ENCODE measurements around the gene PRKAR2B. TPM values are rescaled to one million over a fixed set of nuclear protein-coding genes. Genes with fewer than 3 reads are reported as not detected.

The PRKAR2B gene
- total and polyA plus RNA-seq, 2 experiments from 2014 or later, result 0.81 to 3.2 TPM

- no peaks in the 10 kb centered on the region for H3F3A ChIP-seq (ENCODE audit: insufficient read depth)
- H3K27me3 ChIP-seq (replicated peaks; ENCODE audit: insufficient read depth), result no peaks in the 10 kb centered on the region
- H3K79me2 ChIP-seq (ENCODE audit: insufficient read depth), result peaks cover 32% of the 10 kb centered on the region
- TF ChIP-seq EZH2 (IDR thresholded peaks at IDR 0.05; ENCODE audit: insufficient read depth, poor library complexity, severe bottlenecking), result no peak
- H2AFZ ChIP-seq, result no peak overlapping the region
- H3K9me2 ChIP-seq (ENCODE audit: insufficient read depth), result no peaks in the 10 kb centered on the region
- H3K4me2 ChIP-seq (ENCODE audit: unreplicated experiment), result no peak overlapping the region
- H3K27ac ChIP-seq, result no peak overlapping the region
- 0 out of 2 replicates have a peak, but pooled peaks cover 3% of the 10 kb centered on the region for H4K20me1 ChIP-seq (ENCODE audit: insufficient read depth)
- in situ Hi-C loops (cut with MboI), result no loop called here
- no peaks in the 10 kb centered on the region for H3K9me3 ChIP-seq (ENCODE audit: low read depth)
- peaks cover 75% of the 10 kb centered on the region for H3K36me3 ChIP-seq (ENCODE audit: low read depth)
- 94 to 96% methylated on average over 4 of the region's 4 CpGs for WGBS, 2 experiments (ENCODE audit: low coverage in 1 of 2, low lambda C conversion rate in 2 of 2, missing lambda C conversion rate in 2 of 2)
- no peak overlapping the region for H3K9ac ChIP-seq
- no peak overlapping the region for H3K4me3 ChIP-seq
- H3K4me1 ChIP-seq (ENCODE audit: insufficient read depth), result no peaks in the 10 kb centered on the region
- peak; percentile 39 for DNase-seq
Measured at GRCh38 chr7:107186240-107186639, 141.7 kb downstream of the PRKAR2B start.

GRCh38 chr7:107187774-107188173 is 143.3 kb downstream of the PRKAR2B start:
- in situ Hi-C loops (cut with MboI), result no loop called here
- Histone ChIP-seq H3K4me1 (ENCODE audit: insufficient read depth) (no peaks in the 10 kb centered on the region), H3K27ac (no peak overlapping the region), H3F3A (ENCODE audit: insufficient read depth) (peaks cover 3% of the 10 kb centered on the region; the same call in 1 of the 2 replicates), H3K9me2 (ENCODE audit: insufficient read depth) (no peaks in the 10 kb centered on the region), H3K4me3 (no peak overlapping the region), H3K27me3 (replicated peaks; ENCODE audit: insufficient read depth) (no peaks in the 10 kb centered on the region), H3K79me2 (ENCODE audit: insufficient read depth) (peaks cover 23% of the 10 kb centered on the region; the same call in 1 of the 2 replicates), H2AFZ (no peak overlapping the region), H3K4me2 (ENCODE audit: unreplicated experiment) (no peak overlapping the region), H4K20me1 (ENCODE audit: insufficient read depth) (0 out of 2 replicates have a peak, but pooled peaks cover 3% of the 10 kb centered on the region), H3K36me3 (ENCODE audit: low read depth) (peaks cover 70% of the 10 kb centered on the region), H3K9me3 (ENCODE audit: low read depth) (no peaks in the 10 kb centered on the region), H3K9ac (no peak overlapping the region)
- WGBS, 2 experiments (ENCODE audit: low coverage in 1 of 2, low lambda C conversion rate in 2 of 2, missing lambda C conversion rate in 2 of 2), result 55 to 72% methylated on average over 2 of the region's 2 CpGs
- DNase-seq, result no peak
- TF ChIP-seq EZH2 (IDR thresholded peaks at IDR 0.05; ENCODE audit: insufficient read depth, poor library complexity, severe bottlenecking) (no peak), EZH2phosphoT487 (IDR thresholded peaks at IDR 0.05; ENCODE audit: insufficient read depth, low read depth) (no peak)

DNA sequence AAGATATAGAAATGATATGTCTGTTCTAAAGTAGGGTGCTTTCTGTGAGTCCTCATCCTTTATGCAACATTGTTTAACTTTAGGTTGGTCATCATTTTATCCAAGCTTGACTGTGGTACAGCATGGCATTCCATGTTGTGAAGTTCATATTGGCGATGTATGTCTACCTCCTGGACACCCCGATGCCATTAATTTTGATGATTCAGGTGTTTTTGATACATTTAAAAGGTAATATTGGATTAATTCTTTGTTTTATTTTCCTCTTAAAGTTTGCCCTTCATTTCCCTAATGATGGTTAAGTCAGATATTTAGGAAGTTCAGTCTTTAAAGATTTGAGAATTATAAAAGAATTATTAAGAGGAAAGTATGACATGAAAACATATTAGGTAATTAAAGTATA is 145.6 kb downstream of the PRKAR2B start:
- 96 to 97% methylated on average over 2 of the region's 2 CpGs for WGBS, 2 experiments (ENCODE audit: low coverage in 1 of 2, low lambda C conversion rate in 2 of 2, missing lambda C conversion rate in 2 of 2)
- H3K9me3 ChIP-seq (ENCODE audit: low read depth), result no peaks in the 10 kb centered on the region
- peaks cover 57% of the 10 kb centered on the region for H3K36me3 ChIP-seq (ENCODE audit: low read depth)
- H3K27me3 ChIP-seq (replicated peaks; ENCODE audit: insufficient read depth), result no peaks in the 10 kb centered on the region
- in situ Hi-C loops (cut with MboI), result no loop called here
- no peak for DNase-seq
- H3K9ac ChIP-seq, result no peak overlapping the region
- H3F3A ChIP-seq (ENCODE audit: insufficient read depth), result peaks cover 17% of the 10 kb centered on the region; the same call in 1 of the 2 replicates
- H3K9me2 ChIP-seq (ENCODE audit: insufficient read depth), result no peaks in the 10 kb centered on the region
- H3K79me2 ChIP-seq (ENCODE audit: insufficient read depth), result peaks cover 2% of the 10 kb centered on the region; the same call in 1 of the 2 replicates
- H3K4me2 ChIP-seq (ENCODE audit: unreplicated experiment), result no peak overlapping the region
- H3K27ac ChIP-seq, result no peak overlapping the region
- H3K4me1 ChIP-seq (ENCODE audit: insufficient read depth), result no peaks in the 10 kb centered on the region
- 0 out of 2 replicates have a peak, but pooled peaks cover 3% of the 10 kb centered on the region for H4K20me1 ChIP-seq (ENCODE audit: insufficient read depth)
- no peak overlapping the region for H3K4me3 ChIP-seq
- no peak overlapping the region for H2AFZ ChIP-seq
- TF ChIP-seq EZH2 (IDR thresholded peaks at IDR 0.05; ENCODE audit: insufficient read depth, poor library complexity, severe bottlenecking), result no peak
- TF ChIP-seq EZH2phosphoT487 (IDR thresholded peaks at IDR 0.05; ENCODE audit: insufficient read depth, low read depth), result no peak

DNA sequence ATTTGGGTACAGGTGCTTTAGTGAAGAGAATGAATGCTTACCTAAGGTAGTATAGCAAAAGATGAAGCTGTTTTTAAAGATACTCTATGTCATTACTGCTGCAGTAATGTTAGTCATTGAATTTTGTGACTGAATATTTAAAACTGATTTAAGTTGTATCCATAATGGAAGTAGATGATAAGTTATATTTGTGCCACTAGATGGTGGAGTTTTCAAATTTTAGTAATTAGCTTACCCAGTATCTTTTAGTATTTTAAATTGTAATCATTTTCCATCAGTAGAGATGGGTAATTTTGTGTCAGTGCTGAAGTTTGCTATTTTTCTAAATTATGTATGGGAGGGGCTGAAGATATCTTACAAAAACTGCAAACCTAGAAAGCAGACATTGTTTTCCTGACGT is 149.5 kb downstream of the PRKAR2B start:
- in situ Hi-C loops (cut with MboI), result no loop called here
- H3F3A ChIP-seq (ENCODE audit: insufficient read depth), result peaks cover 17% of the 10 kb centered on the region; the same call in 1 of the 2 replicates

More for the DNA sequence above, 149.5 kb downstream of the PRKAR2B start:
- Histone ChIP-seq H2AFZ (no peak overlapping the region), H4K20me1 (ENCODE audit: insufficient read depth) (no peaks in the 10 kb centered on the region), H3K4me3 (no peak overlapping the region), H3K27me3 (replicated peaks; ENCODE audit: insufficient read depth) (no peaks in the 10 kb centered on the region), H3K4me1 (ENCODE audit: insufficient read depth) (no peaks in the 10 kb centered on the region), H3K27ac (no peak overlapping the region), H3K36me3 (ENCODE audit: low read depth) (peaks cover 50% of the 10 kb centered on the region), H3K9me3 (ENCODE audit: low read depth) (no peaks in the 10 kb centered on the region), H3K9ac (no peak overlapping the region), H3K9me2 (ENCODE audit: insufficient read depth) (no peaks in the 10 kb centered on the region), H3K4me2 (ENCODE audit: unreplicated experiment) (no peak overlapping the region), H3K79me2 (ENCODE audit: insufficient read depth) (no peaks in the 10 kb centered on the region)
- WGBS, 2 experiments (ENCODE audit: low coverage in 1 of 2, low lambda C conversion rate in 2 of 2, missing lambda C conversion rate in 2 of 2), result 94% methylated on average over 1 of the region's 1 CpG
- TF ChIP-seq EZH2 (IDR thresholded peaks at IDR 0.05; ENCODE audit: insufficient read depth, poor library complexity, severe bottlenecking) (no peak), EZH2phosphoT487 (IDR thresholded peaks at IDR 0.05; ENCODE audit: insufficient read depth, low read depth) (no peak)
- peak; percentile 10 for DNase-seq

All from GM23248 (cell line).